Stimulated activated CD8-positive, alpha-beta memory T cell treated with anti-CD3 and anti-CD28 coated beads, Interleukin-12 subunit alpha, Interleukin-12 subunit beta, amount 100 ng/mL, for 4 hours (primary cell): ENCODE data around the gene MARS1.
A peak's percentile ranks its signal among the peaks of the same experiment; 100 is the strongest.

Experiments used
- DNase-seq: peaks from one replicate; pipeline ENCODE4 v3.0.0-alpha.2; 2020; ENCODE audit warnings: low read depth

MARS1 gene

GRCh38 chr12:57530396-57531142 is 42.7 kb downstream of the MARS1 start:
- DNase-seq: no peak

GRCh38 chr12:57531836-57532235 is 44.0 kb downstream of the MARS1 start:
- no peak for DNase-seq

GRCh38 chr12:57533108-57533507 is 45.2 kb downstream of the MARS1 start:
- DNase-seq: no peak

GRCh38 chr12:57534250-57534649 is 46.4 kb downstream of the MARS1 start:
- no peak for DNase-seq

- DNase-seq: no peak
These were observed 47.2 kb downstream of the MARS1 start for GRCh38 chr12:57534991-57535543.

GRCh38 chr12:57535764-57536596 is 48.1 kb downstream of the MARS1 start:
- DNase-seq: no peak

- no peak for DNase-seq
These were observed 48.7 kb downstream of the MARS1 start for GRCh38 chr12:57536597-57536942.

GRCh38 chr12:57539134-57539768 is 51.4 kb downstream of the MARS1 start:
- no peak for DNase-seq

- DNase-seq: no peak
These were observed 53.1 kb downstream of the MARS1 start for GRCh38 chr12:57541001-57541400.

- DNase-seq: no peak
These were observed 53.8 kb downstream of the MARS1 start for GRCh38 chr12:57541717-57542116.

- no peak for DNase-seq
These were observed 55.7 kb downstream of the MARS1 start for GRCh38 chr12:57543581-57543980.

GRCh38 chr12:57545809-57546437 is 58.1 kb downstream of the MARS1 start:
- no peak for DNase-seq

- DNase-seq: peak; percentile 85
These were observed 58.8 kb downstream of the MARS1 start, which contains the start of gene DCTN2 for GRCh38 chr12:57546438-57547287. TSS of gene DCTN2 (minus strand) at chr12:57547192. CDS start at chr12:57547063, 129 bp downstream.

GRCh38 chr12:57547288-57548012 is 59.6 kb downstream of the MARS1 start:
- no peak for DNase-seq

GRCh38 chr12:57548013-57548315 is 60.1 kb downstream of the MARS1 start:
- no peak for DNase-seq

- no peak for DNase-seq
These were observed 60.6 kb downstream of the MARS1 start for GRCh38 chr12:57548488-57548887.

- DNase-seq: no peak
These were observed 61.5 kb downstream of the MARS1 start for GRCh38 chr12:57549203-57549908.

GRCh38 chr12:57549909-57550640 is 62.2 kb downstream of the MARS1 start, which contains the start of gene KIF5A:
TSS of gene KIF5A (plus strand) at chr12:57550044. CDS start at chr12:57550272, 228 bp downstream.
- peak; percentile 33 for DNase-seq
